MM.1S (cell line): Measurements from ENCODE around the gene OPA3.

ENCODE experiments used
- CTCF ChIP-seq: fragments of 300-600 bp; sonication (generic); IDR thresholded peaks from 2 replicates; pipeline ENCODE4 v1.5.1; 2016; ENCODE audit warnings: antibody characterized with exemption, low read length, mixed read lengths
- EZH2 ChIP-seq: fragments of 300-600 bp; sonication (generic); optimal IDR thresholded peaks from 2 replicates; pipeline ENCODE3; 2017; ENCODE audit warnings: low read depth, mild to moderate bottlenecking, antibody characterized with exemption, low read length, mixed read lengths

- TF ChIP-seq EZH2 (no peak), CTCF (no peak)
Observed at GRCh38 chr19:45615795-45616703, 31.4 kb upstream of the OPA3 start.
